Spinal cord (tissue), 10 donors: ENCODE results near the gene SUPT4H1. TPM values are rescaled to one million over a fixed set of nuclear protein-coding genes. Genes with fewer than 3 reads are reported as not detected.
A peak's percentile ranks its signal among the peaks of the same experiment; 100 is the strongest.

Source experiments
- DNase-seq, 6 donors: peaks; one replicate each; pipeline versions ENCODE4 v3.0.0 to v3.0.0-alpha.2; 2013 to 2015; ENCODE audit warnings: low spot score in 6 of 6, low read depth in 4 of 6
- H3K27ac ChIP-seq: one replicate; pipeline ENCODE4 v1.5.1; 2013; ENCODE audit warnings: low read depth, low read length, control low read depth
- H3K27me3 ChIP-seq: one replicate; pipeline ENCODE4 v1.6.1; 2013; ENCODE audit warnings: low read length; ENCODE audit not compliant: control insufficient read depth, insufficient read depth
- H3K36me3 ChIP-seq: one replicate; pipeline ENCODE4 v1.6.1; 2013; ENCODE audit warnings: low read length; ENCODE audit not compliant: control insufficient read depth, insufficient read depth
- H3K4me1 ChIP-seq: one replicate; pipeline ENCODE4 v1.6.1; 2013; ENCODE audit warnings: low read length; ENCODE audit not compliant: control insufficient read depth, insufficient read depth
- H3K4me3 ChIP-seq: one replicate; pipeline ENCODE4 v1.5.1; 2013; ENCODE audit warnings: low read depth, low read length, control low read depth
- H3K9me3 ChIP-seq: one replicate; pipeline ENCODE4 v1.6.1; 2013; ENCODE audit warnings: low read length; ENCODE audit not compliant: control insufficient read depth, insufficient read depth
- WGBS: methylation state at CpG from one replicate; pipeline ENCODE4 v1.1.5; 2013; ENCODE audit warnings: missing lambda C conversion rate; ENCODE audit not compliant: insufficient coverage; 5-methylcytosine and 5-hydroxymethylcytosine counted together
- polyA plus RNA-seq, 2 donors: library from polyadenylated mRNA; unstranded; fragments of 120-200 nt; gene quantifications; one replicate each; pipeline ENCODE4 v1.2.1, GENCODE V29; 2013; ENCODE audit not compliant: insufficient read length in 2 of 2
- total RNA-seq, 2 donors: library from RNA; depleted of rRNA in 1 of 2; stranded (reverse); fragments of 120-200 nt in 1 of 2; fragments of >200 nt in 1 of 2; gene quantifications; one replicate each; pipeline versions ENCODE4 v1.2.3 to v1.2.4, GENCODE V29; 2013 to 2014
- donor health status: healthy.

The SUPT4H1 gene
- total and polyA plus RNA-seq, 4 donors, result 48.4 to 97.8 (median 87.5) TPM

- 50% methylated on average over 9 of the region's 10 CpGs for WGBS
- peak in 2 of 6 donors; percentile 57 to 78 for DNase-seq
- no peaks in the 10 kb centered on the region for H3K36me3 ChIP-seq
These were observed 39.4 kb upstream of the SUPT4H1 start for GRCh38 chr17:58391302-58391984.

GRCh38 chr17:58390884-58391283, 38.9 kb upstream of the SUPT4H1 start:
- H3K27ac ChIP-seq, result peak overlapping the region; percentile 35
- no peaks in the 10 kb centered on the region for H3K4me1 ChIP-seq
- DNase-seq, result no peak

More at GRCh38 chr17:58391302-58391984, 39.4 kb upstream of the SUPT4H1 start:
- Histone ChIP-seq H3K9me3 (no peaks in the 10 kb centered on the region), H3K27ac (peak overlapping the region; percentile 35), H3K4me3 (no peak overlapping the region), H3K27me3 (no peaks in the 10 kb centered on the region), H3K4me1 (no peaks in the 10 kb centered on the region)

GRCh38 chr17:58388302-58389190, 36.5 kb upstream of the SUPT4H1 start:
- 43% methylated on average over 3 of the region's 3 CpGs for WGBS
- no peaks in the 10 kb centered on the region for H3K4me1 ChIP-seq
- H3K27ac ChIP-seq, result no peak overlapping the region
- no peak overlapping the region for H3K4me3 ChIP-seq
- no peaks in the 10 kb centered on the region for H3K36me3 ChIP-seq
- H3K9me3 ChIP-seq, result no peaks in the 10 kb centered on the region
- H3K27me3 ChIP-seq, result no peaks in the 10 kb centered on the region
- DNase-seq, result no peak

More at GRCh38 chr17:58390884-58391283, 38.9 kb upstream of the SUPT4H1 start:
- H3K36me3 ChIP-seq, result no peaks in the 10 kb centered on the region
- no peak overlapping the region for H3K4me3 ChIP-seq
- WGBS, result 100% methylated on average over 1 of the region's 2 CpGs
- H3K27me3 ChIP-seq, result no peaks in the 10 kb centered on the region
- no peaks in the 10 kb centered on the region for H3K9me3 ChIP-seq

GRCh38 chr17:58387834-58388233, 35.8 kb upstream of the SUPT4H1 start:
- Histone ChIP-seq H3K4me3 (no peak overlapping the region), H3K27ac (no peak overlapping the region), H3K9me3 (no peaks in the 10 kb centered on the region), H3K4me1 (no peaks in the 10 kb centered on the region), H3K36me3 (no peaks in the 10 kb centered on the region), H3K27me3 (no peaks in the 10 kb centered on the region)
- DNase-seq, result no peak
- no CpG with 5 or more reads among the region's 1 CpG for WGBS

GRCh38 chr17:58386708-58387107, 34.7 kb upstream of the SUPT4H1 start:
- H3K4me3 ChIP-seq, result no peak overlapping the region
- WGBS, result no CpG with 5 or more reads among the region's 3 CpGs
- H3K9me3 ChIP-seq, result no peaks in the 10 kb centered on the region
- H3K27me3 ChIP-seq, result no peaks in the 10 kb centered on the region
- no peaks in the 10 kb centered on the region for H3K4me1 ChIP-seq
- H3K27ac ChIP-seq, result no peak overlapping the region
- no peak for DNase-seq
- no peaks in the 10 kb centered on the region for H3K36me3 ChIP-seq

GRCh38 chr17:58385359-58385899, 33.4 kb upstream of the SUPT4H1 start:
- Histone ChIP-seq H3K4me3 (no peak overlapping the region), H3K27ac (no peak overlapping the region), H3K4me1 (no peaks in the 10 kb centered on the region), H3K9me3 (no peaks in the 10 kb centered on the region), H3K27me3 (no peaks in the 10 kb centered on the region), H3K36me3 (no peaks in the 10 kb centered on the region)
- DNase-seq, result no peak
- 72% methylated on average over 2 of the region's 4 CpGs for WGBS

GRCh38 chr17:58384897-58385296, 32.9 kb upstream of the SUPT4H1 start:
- no peak overlapping the region for H3K27ac ChIP-seq
- no peaks in the 10 kb centered on the region for H3K4me1 ChIP-seq
- no peaks in the 10 kb centered on the region for H3K36me3 ChIP-seq
- no CpG with 5 or more reads among the region's 3 CpGs for WGBS
- H3K9me3 ChIP-seq, result no peaks in the 10 kb centered on the region
- no peaks in the 10 kb centered on the region for H3K27me3 ChIP-seq
- DNase-seq, result no peak
- no peak overlapping the region for H3K4me3 ChIP-seq

- 61% methylated on average over 2 of the region's 4 CpGs for WGBS
- Histone ChIP-seq H3K27me3 (no peaks in the 10 kb centered on the region), H3K4me1 (no peaks in the 10 kb centered on the region), H3K36me3 (no peaks in the 10 kb centered on the region), H3K4me3 (no peak overlapping the region), H3K27ac (no peak overlapping the region), H3K9me3 (no peaks in the 10 kb centered on the region)
- DNase-seq, result no peak
These were observed 32.0 kb upstream of the SUPT4H1 start for GRCh38 chr17:58383892-58384462.

GRCh38 chr17:58382872-58383242, 30.9 kb upstream of the SUPT4H1 start:
- Histone ChIP-seq H3K27ac (no peak overlapping the region), H3K36me3 (no peaks in the 10 kb centered on the region), H3K4me3 (no peak overlapping the region), H3K9me3 (no peaks in the 10 kb centered on the region), H3K27me3 (no peaks in the 10 kb centered on the region), H3K4me1 (no peaks in the 10 kb centered on the region)
- WGBS, result no CpG with 5 or more reads among the region's 1 CpG
- no peak for DNase-seq
